Measurements from ENCODE around the gene BRSK2. TPM values are rescaled to one million over a fixed set of nuclear protein-coding genes. Genes with fewer than 3 reads are reported as not detected.

Gene BRSK2
- total and polyA plus RNA-seq, 7 donors: 0.19 to 0.78 (median 0.32) TPM

DNA sequence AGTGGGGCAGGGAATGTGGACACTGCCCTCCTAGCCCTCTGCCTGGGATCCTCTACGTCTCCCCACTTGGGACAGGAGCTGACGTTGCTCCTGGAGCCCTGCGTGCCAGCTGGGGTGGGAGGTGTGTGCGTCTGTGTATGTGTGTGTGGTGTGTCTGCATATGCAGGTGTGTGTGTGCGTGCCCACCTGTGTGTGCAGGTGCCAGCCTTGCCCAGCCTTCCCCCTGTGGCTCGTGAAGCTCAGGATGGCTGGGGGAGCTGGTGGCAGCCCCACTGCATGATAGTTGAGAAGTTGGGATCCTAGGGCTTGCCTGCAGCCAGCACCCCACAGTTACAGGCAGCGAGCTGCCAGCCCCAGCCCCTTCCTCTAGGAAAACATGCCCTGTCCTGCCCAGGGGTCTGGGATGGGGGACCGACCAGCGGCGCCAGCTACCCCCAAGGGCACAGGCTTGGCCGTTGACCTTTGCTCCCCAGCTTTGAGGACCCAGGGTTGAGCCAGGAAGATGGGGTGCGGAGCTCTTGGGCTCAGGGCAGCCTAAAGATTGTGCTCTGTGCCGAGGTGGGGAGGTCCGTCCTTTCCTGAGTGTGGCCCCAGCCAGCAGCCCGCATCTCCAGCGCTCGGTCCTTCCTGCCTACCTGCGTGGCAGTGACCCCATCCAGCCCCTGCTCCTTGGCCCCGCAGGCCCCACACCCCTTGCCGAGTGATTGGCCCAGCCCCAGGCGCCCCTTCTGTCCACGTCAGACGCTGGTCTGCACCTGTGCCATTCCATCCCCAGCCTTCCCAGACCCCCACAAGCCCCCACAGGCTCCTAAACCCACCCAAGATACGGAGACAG is 15.7 kb downstream of the BRSK2 start:
- WGBS, 3 donors: 76 to 83% (median 78%) methylated on average over 23 to 24 of the region's 24 CpGs
- H3K27me3 ChIP-seq (ENCODE audit: insufficient read depth in 3 of 3, low read length in 2 of 3): peaks cover 0 to 27% (median 14%) of the 10 kb centered on the region in 3 donors
- no peak overlapping the region for H3K4me3 ChIP-seq
- ATAC-seq (no peak), DNase-seq (no peak)
- H3K36me3 ChIP-seq (ENCODE audit: insufficient read depth in 1 of 2, low read depth in 1 of 2): no peaks in the 10 kb centered on the region
- TF ChIP-seq, protein P1, sequence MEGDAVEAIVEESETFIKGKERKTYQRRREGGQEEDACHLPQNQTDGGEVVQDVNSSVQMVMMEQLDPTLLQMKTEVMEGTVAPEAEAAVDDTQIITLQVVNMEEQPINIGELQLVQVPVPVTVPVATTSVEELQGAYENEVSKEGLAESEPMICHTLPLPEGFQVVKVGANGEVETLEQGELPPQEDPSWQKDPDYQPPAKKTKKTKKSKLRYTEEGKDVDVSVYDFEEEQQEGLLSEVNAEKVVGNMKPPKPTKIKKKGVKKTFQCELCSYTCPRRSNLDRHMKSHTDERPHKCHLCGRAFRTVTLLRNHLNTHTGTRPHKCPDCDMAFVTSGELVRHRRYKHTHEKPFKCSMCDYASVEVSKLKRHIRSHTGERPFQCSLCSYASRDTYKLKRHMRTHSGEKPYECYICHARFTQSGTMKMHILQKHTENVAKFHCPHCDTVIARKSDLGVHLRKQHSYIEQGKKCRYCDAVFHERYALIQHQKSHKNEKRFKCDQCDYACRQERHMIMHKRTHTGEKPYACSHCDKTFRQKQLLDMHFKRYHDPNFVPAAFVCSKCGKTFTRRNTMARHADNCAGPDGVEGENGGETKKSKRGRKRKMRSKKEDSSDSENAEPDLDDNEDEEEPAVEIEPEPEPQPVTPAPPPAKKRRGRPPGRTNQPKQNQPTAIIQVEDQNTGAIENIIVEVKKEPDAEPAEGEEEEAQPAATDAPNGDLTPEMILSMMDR (IDR thresholded peaks at IDR 0.05): no peak
- intact Hi-C loops (cut with DNase I): no loop called here
- H3K4me1 ChIP-seq: no peaks in the 10 kb centered on the region
- H3K9me3 ChIP-seq: no peaks in the 10 kb centered on the region
- H3K27ac ChIP-seq: no peak overlapping the region

DNA sequence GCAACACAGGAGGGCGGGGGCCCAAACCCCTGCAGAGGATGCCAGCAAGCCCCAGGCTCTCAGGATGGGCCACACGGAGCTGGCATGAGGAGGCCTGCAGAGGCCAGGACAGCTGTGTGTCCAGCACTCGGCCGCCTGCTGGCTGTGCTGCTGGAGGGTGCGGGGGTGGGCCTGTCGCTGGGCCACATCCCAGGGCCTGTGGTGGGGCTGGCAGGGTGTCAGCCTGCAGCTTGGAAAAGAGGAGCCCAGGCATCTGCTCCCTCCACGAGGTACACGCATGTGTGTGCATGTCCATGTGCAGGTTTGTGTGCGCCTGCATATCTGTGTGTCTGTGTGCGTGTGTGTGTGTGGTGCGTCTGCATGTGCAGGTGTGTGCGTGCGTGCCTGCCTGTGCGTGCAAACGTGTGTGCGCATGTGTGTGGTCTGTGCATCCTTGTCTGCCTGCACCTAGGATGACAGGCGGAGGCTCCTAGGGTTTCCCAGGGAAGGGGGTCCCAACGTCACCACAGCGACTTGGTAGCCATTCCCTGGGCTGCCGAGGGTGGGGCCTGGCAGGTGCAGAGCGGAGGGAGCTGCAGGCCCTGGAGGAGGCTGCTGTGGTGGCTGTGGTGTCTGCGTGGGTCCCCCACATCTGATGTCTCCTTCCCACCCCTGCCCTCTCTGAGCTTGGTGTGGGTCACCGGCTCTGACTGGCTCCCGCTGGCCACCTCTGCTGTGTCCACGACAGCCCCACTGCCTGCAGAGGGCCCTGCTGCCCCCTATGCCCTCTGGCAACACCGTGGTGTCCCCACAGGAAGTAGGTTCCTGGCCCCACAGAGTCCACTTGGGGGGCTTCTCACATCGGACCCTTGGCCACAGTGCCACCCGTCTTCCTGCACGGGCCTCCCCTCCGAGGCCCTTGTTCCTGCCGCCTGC is 17.1 kb downstream of the BRSK2 start:
- intact Hi-C loops (cut with DNase I): no loop called here
- ATAC-seq (no peak), DNase-seq (no peak)
- Histone ChIP-seq H3K27me3 (ENCODE audit: insufficient read depth in 3 of 3, low read length in 2 of 3) (peaks cover 0 to 34% (median 19%) of the 10 kb centered on the region in 3 donors), H3K4me3 (no peak overlapping the region), H3K4me1 (no peaks in the 10 kb centered on the region), H3K36me3 (ENCODE audit: insufficient read depth in 1 of 2, low read depth in 1 of 2) (no peaks in the 10 kb centered on the region), H3K27ac (no peak overlapping the region), H3K9me3 (no peaks in the 10 kb centered on the region)
- TF ChIP-seq, protein P1 (IDR thresholded peaks at IDR 0.05): no peak
- WGBS, 3 donors: 62 to 68% (median 63%) methylated on average over 31 of the region's 31 CpGs

DNA sequence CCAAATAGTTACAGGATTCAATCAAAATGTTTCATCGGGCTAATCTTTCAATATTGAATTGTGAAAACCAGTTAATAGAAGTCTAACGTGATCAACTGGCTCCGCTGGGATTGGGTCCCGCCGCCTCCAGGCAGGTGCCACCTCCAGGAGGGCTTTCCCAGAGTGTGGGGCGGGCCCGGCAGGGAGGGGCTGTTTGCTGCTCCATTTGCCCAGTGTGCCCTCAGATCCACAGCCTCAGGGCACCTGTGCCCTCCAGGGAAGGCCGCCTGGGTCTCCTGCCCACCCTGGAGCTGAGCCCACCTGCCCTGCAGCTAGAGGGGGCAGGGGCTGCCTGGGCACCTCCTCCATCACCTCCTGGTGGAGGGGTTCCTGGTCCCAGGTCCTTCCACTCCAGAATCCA is 17.9 kb downstream of the BRSK2 start:
- ATAC-seq: no peak
- TF ChIP-seq, protein P1 (IDR thresholded peaks at IDR 0.05): no peak
- no peak overlapping the region for H3K27ac ChIP-seq
- no peak for DNase-seq
- no peaks in the 10 kb centered on the region for H3K36me3 ChIP-seq (ENCODE audit: insufficient read depth in 1 of 2, low read depth in 1 of 2)
- peaks cover 0 to 27% (median 19%) of the 10 kb centered on the region in 3 donors for H3K27me3 ChIP-seq (ENCODE audit: insufficient read depth in 3 of 3, low read length in 2 of 3)
- intact Hi-C loops (cut with DNase I): no loop called here
- no peaks in the 10 kb centered on the region for H3K4me1 ChIP-seq
- H3K9me3 ChIP-seq: no peaks in the 10 kb centered on the region
- WGBS, 3 donors: 73 to 80% (median 76%) methylated on average over 8 of the region's 8 CpGs
- no peak overlapping the region for H3K4me3 ChIP-seq

DNA sequence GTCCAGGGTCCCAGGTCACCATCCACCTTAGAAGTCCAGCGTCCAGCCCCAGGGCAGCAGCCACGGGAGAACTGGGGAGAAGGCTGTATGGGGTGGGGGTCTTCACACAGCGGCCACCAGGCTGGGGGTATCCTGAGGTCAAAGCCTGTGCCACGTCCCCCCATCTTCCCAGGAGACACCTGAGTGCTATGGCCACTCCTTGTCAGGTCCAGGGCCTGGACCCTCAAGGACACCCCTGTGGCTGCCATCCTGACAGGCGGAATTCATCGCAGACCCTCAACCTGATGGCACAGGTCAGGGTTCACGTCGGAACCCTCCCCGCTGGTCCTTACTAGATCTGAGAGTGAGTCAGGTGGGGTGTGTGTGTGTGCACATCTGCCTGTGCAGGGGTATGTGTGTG is 18.6 kb downstream of the BRSK2 start:
- intact Hi-C loops (cut with DNase I): no loop called here
- Histone ChIP-seq H3K4me1 (no peaks in the 10 kb centered on the region), H3K27me3 (ENCODE audit: insufficient read depth in 3 of 3, low read length in 2 of 3) (peaks cover 0 to 20% (median 17%) of the 10 kb centered on the region in 3 donors), H3K36me3 (ENCODE audit: insufficient read depth in 1 of 2, low read depth in 1 of 2) (no peaks in the 10 kb centered on the region), H3K4me3 (no peak overlapping the region), H3K27ac (no peak overlapping the region), H3K9me3 (no peaks in the 10 kb centered on the region)
- TF ChIP-seq, protein P1 (IDR thresholded peaks at IDR 0.05): no peak
- ATAC-seq: no peak
- no peak for DNase-seq
- WGBS, 3 donors: 65 to 80% (median 78%) methylated on average over 9 of the region's 9 CpGs
